MM.1S (cell line): ENCODE measurements around the gene ACACB.

ENCODE experiments used
- DNase-seq: peaks from one replicate; pipeline ENCODE4 v3.0.0-alpha.2; 2015
- H2AFZ ChIP-seq: fragments of 300-600 bp; sonication (generic); 2 replicates; pipeline ENCODE4 v1.6.0; 2016; ENCODE audit warnings: antibody characterized with exemption, low read length
- H3F3A ChIP-seq: fragments of 300-600 bp; sonication (generic); 2 replicates; pipeline ENCODE4 v1.6.1; 2016; ENCODE audit warnings: mild to moderate bottlenecking, antibody characterized with exemption, low read length, moderate library complexity, mixed read lengths; ENCODE audit not compliant: insufficient read depth
- H3K27ac ChIP-seq: fragments of 300-600 bp; sonication (generic); 2 replicates; pipeline ENCODE4 v1.5.1; 2016; ENCODE audit warnings: mild to moderate bottlenecking, low read length
- H3K27me3 ChIP-seq: fragments of 300-600 bp; sonication (generic); replicated peaks from 2 replicates; pipeline ENCODE4 v1.6.0; 2016; ENCODE audit warnings: low read length; ENCODE audit not compliant: insufficient read depth
- H3K36me3 ChIP-seq: fragments of 300-600 bp; sonication (generic); replicated peaks from 2 replicates; pipeline ENCODE4 v1.6.1; 2016; ENCODE audit warnings: mild to moderate bottlenecking, low read length, mixed read lengths; ENCODE audit not compliant: insufficient read depth
- H3K4me1 ChIP-seq: fragments of 300-600 bp; sonication (generic); 2 replicates; pipeline ENCODE4 v1.6.1; 2016; ENCODE audit warnings: low read length, mixed read lengths
- H3K4me2 ChIP-seq: fragments of 300-600 bp; sonication (generic); 2 replicates; pipeline ENCODE4 v1.6.0; 2016; ENCODE audit warnings: low read depth, low read length
- H3K4me3 ChIP-seq: fragments of 300-600 bp; sonication (generic); 2 replicates; pipeline ENCODE4 v1.5.1; 2016; ENCODE audit warnings: low read length, mixed read lengths
- H3K79me2 ChIP-seq: fragments of 300-600 bp; sonication (generic); 2 replicates; pipeline ENCODE4 v1.6.1; 2016; ENCODE audit warnings: mixed run types, low read length, mixed read lengths
- H3K9ac ChIP-seq: fragments of 300-600 bp; sonication (generic); 2 replicates; pipeline ENCODE4 v1.6.1; 2016; ENCODE audit warnings: low read length, mixed read lengths
- H3K9me2 ChIP-seq: fragments of 300-600 bp; sonication (generic); replicated peaks from 2 replicates; pipeline ENCODE4 v1.6.1; 2016; ENCODE audit warnings: mild to moderate bottlenecking, low read length, mixed read lengths; ENCODE audit not compliant: insufficient read depth
- H3K9me3 ChIP-seq: fragments of 300-600 bp; sonication (generic); replicated peaks from 2 replicates; pipeline ENCODE4 v1.6.1; 2016; ENCODE audit warnings: mild to moderate bottlenecking, low read length, mixed read lengths; ENCODE audit not compliant: insufficient read depth
- H4K20me1 ChIP-seq: fragments of 300-600 bp; sonication (generic); 2 replicates; pipeline ENCODE4 v1.6.1; 2016; ENCODE audit warnings: mild to moderate bottlenecking, low read length, moderate library complexity, mixed read lengths; ENCODE audit not compliant: insufficient read depth
- EZH2 ChIP-seq: fragments of 300-600 bp; sonication (generic); optimal IDR thresholded peaks from 2 replicates; pipeline ENCODE3; 2017; ENCODE audit warnings: low read depth, mild to moderate bottlenecking, antibody characterized with exemption, low read length, mixed read lengths
- EZH2phosphoT487 ChIP-seq: fragments of 300-600 bp; sonication (generic); IDR thresholded peaks from 2 replicates; pipeline ENCODE4 v1.6.1; 2018; ENCODE audit warnings: antibody characterized with exemption, low read length
- TF ChIP-seq, protein P1 (sequence below): fragments of 300-600 bp; sonication (generic); IDR thresholded peaks from 2 replicates; pipeline ENCODE4 v1.5.1; 2016; ENCODE audit warnings: antibody characterized with exemption, low read length, mixed read lengths

ACACB gene

GRCh38 chr12:109239691-109240090 is 123.3 kb downstream of the ACACB start:
- no peaks in the 10 kb centered on the region for H3K27me3 ChIP-seq
- H3K9me2 ChIP-seq = no peaks in the 10 kb centered on the region
- H3K4me2 ChIP-seq = no peak overlapping the region
- no peaks in the 10 kb centered on the region for H3K79me2 ChIP-seq
- H3F3A ChIP-seq = no peaks in the 10 kb centered on the region
- no peak overlapping the region for H3K9ac ChIP-seq
- H3K9me3 ChIP-seq = no peaks in the 10 kb centered on the region
- H3K4me3 ChIP-seq = no peak overlapping the region
- no peaks in the 10 kb centered on the region for H3K36me3 ChIP-seq
- H4K20me1 ChIP-seq = peaks cover 3% of the 10 kb centered on the region; the same call in 1 of the 2 replicates
- H3K4me1 ChIP-seq = no peaks in the 10 kb centered on the region
- H3K27ac ChIP-seq = no peak overlapping the region
- TF ChIP-seq EZH2 (no peak), EZH2phosphoT487 (no peak)
- TF ChIP-seq, protein P1, sequence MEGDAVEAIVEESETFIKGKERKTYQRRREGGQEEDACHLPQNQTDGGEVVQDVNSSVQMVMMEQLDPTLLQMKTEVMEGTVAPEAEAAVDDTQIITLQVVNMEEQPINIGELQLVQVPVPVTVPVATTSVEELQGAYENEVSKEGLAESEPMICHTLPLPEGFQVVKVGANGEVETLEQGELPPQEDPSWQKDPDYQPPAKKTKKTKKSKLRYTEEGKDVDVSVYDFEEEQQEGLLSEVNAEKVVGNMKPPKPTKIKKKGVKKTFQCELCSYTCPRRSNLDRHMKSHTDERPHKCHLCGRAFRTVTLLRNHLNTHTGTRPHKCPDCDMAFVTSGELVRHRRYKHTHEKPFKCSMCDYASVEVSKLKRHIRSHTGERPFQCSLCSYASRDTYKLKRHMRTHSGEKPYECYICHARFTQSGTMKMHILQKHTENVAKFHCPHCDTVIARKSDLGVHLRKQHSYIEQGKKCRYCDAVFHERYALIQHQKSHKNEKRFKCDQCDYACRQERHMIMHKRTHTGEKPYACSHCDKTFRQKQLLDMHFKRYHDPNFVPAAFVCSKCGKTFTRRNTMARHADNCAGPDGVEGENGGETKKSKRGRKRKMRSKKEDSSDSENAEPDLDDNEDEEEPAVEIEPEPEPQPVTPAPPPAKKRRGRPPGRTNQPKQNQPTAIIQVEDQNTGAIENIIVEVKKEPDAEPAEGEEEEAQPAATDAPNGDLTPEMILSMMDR = no peak
- no peak for DNase-seq
- no peak overlapping the region for H2AFZ ChIP-seq

GRCh38 chr12:109240365-109240764 is 124.0 kb downstream of the ACACB start:
- TF ChIP-seq, protein P1 = no peak
- TF ChIP-seq EZH2 = no peak

DNA sequence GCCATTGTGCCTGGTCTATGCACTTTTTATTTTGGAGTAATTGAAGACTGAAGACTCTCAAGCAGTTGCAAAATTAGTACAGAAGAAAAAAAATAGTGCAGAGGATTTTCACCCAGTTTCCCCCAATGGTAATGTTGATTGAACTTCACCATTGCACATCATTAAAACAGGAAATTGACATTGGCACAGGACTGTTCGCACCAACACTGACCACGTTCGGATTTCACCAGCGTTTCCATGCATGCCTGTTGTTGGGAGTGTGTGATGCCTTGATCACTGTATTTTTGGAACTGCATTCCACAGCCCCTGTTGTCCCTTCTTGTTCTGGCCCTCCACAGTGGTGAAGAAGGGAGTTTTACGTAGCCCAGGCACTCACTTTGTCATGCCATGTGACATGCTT is 125.5 kb downstream of the ACACB start:
- Histone ChIP-seq H3K9me2 (no peaks in the 10 kb centered on the region), H3K9me3 (no peaks in the 10 kb centered on the region), H3K79me2 (no peaks in the 10 kb centered on the region), H4K20me1 (no peaks in the 10 kb centered on the region), H3K36me3 (no peaks in the 10 kb centered on the region), H3K27ac (no peak overlapping the region), H3K4me2 (no peak overlapping the region), H2AFZ (no peak overlapping the region), H3K4me1 (no peaks in the 10 kb centered on the region), H3K27me3 (no peaks in the 10 kb centered on the region), H3K9ac (no peak overlapping the region), H3F3A (no peaks in the 10 kb centered on the region), H3K4me3 (no peak overlapping the region)
- no peak for DNase-seq
- TF ChIP-seq EZH2 (no peak), EZH2phosphoT487 (no peak)
- TF ChIP-seq, protein P1 = no peak

More at GRCh38 chr12:109240365-109240764, 124.0 kb downstream of the ACACB start:
- no peaks in the 10 kb centered on the region for H3K36me3 ChIP-seq
- no peaks in the 10 kb centered on the region for H3K79me2 ChIP-seq
- DNase-seq = no peak
- no peak overlapping the region for H2AFZ ChIP-seq
- no peaks in the 10 kb centered on the region for H3K27me3 ChIP-seq
- no peaks in the 10 kb centered on the region for H4K20me1 ChIP-seq
- H3K4me3 ChIP-seq = no peak overlapping the region
- H3K4me2 ChIP-seq = no peak overlapping the region
- H3K9ac ChIP-seq = no peak overlapping the region
- no peaks in the 10 kb centered on the region for H3K4me1 ChIP-seq
- H3K9me3 ChIP-seq = no peaks in the 10 kb centered on the region
- no peak overlapping the region for H3K27ac ChIP-seq
- H3F3A ChIP-seq = no peaks in the 10 kb centered on the region
- no peaks in the 10 kb centered on the region for H3K9me2 ChIP-seq
